A549 (cell line): ENCODE results near the gene TMEFF2. TPM values are rescaled to one million over a fixed set of nuclear protein-coding genes. Genes with fewer than 3 reads are reported as not detected.

ENCODE experiments used
- ATAC-seq, 2 experiments: fragments of 200-7000 bp in 1 of 2; fragments of >200 bp in 1 of 2; cut with Nextera tagmentation in 1 of 2; cut with Tn5 transposase in 1 of 2; 3 replicates each; pipeline versions ENCODE4 v1.8.0 to v1.9.1; 2018 to 2020; ENCODE audit warnings: mild to moderate bottlenecking in 1 of 2, moderate library complexity in 1 of 2
- CTCF ChIA-PET: fragments of 300-600 bp; sonication (Branson Sonifier 250); formaldehyde crosslinking; extraction: SDS; loops from one replicate; lab custom pipeline; 2021; ENCODE audit warnings: antibody characterized with exemption, inconsistent platforms; lab: Yijun Ruan, JAX
- POLR2A ChIA-PET: fragments of 350-600 bp; formaldehyde crosslinking; extraction: SDS; loops from one replicate; lab custom pipeline; 2021; ENCODE audit warnings: antibody characterized with exemption, inconsistent platforms; lab: Yijun Ruan, JAX
- DNase-seq, 2 experiments: peaks; one replicate each; pipeline versions ENCODE4 v3.0.0 to v3.0.0-alpha.2; 2011 to 2016; ENCODE audit warnings: low read depth in 1 of 2, low spot score in 1 of 2
- FAIRE-seq: peaks from 2 replicates; lab custom pipeline; 2011; peaks lifted over from hg19 to GRCh38; lab: Jason Lieb, UNC
- H3K27ac ChIP-seq, 2 experiments: fragments of >200 bp; sonication (Bioruptor Twin); formaldehyde crosslinking; 3 replicates each; pipeline ENCODE4 v1.5.1; 2016 to 2017
- H3K4me1 ChIP-seq: fragments of >200 bp; sonication (Bioruptor Twin); formaldehyde crosslinking; 3 replicates; pipeline ENCODE4 v1.6.1; 2016
- H3K4me2 ChIP-seq: fragments of >200 bp; sonication (Bioruptor Twin); formaldehyde crosslinking; 3 replicates; pipeline ENCODE4 v1.6.1; 2016
- H3K4me3 ChIP-seq: fragments of >200 bp; sonication (Bioruptor Twin); formaldehyde crosslinking; 3 replicates; pipeline ENCODE4 v1.5.1; 2016
- H3K9me3 ChIP-seq: fragments of >200 bp; sonication (Bioruptor Twin); formaldehyde crosslinking; 3 replicates; pipeline ENCODE4 v1.6.1; 2016
- ATOH8 ChIP-seq: fragments of 250-450 bp; sonication (Bioruptor Pico); IDR thresholded peaks from 2 replicates; pipeline ENCODE4 v1.5.0; 2020; ENCODE audit warnings: low read depth, mild to moderate bottlenecking, moderate library complexity
- CBX2 ChIP-seq: fragments of 200-600 bp; sonication (generic); IDR thresholded peaks from 2 replicates; pipeline ENCODE4 v1.6.1; 2016; ENCODE audit warnings: low read depth, mild to moderate bottlenecking, borderline replicate concordance
- ELK1 ChIP-seq: fragments of 150-350 bp; IDR thresholded peaks from 2 replicates; pipeline ENCODE4 v1.6.1; 2014; ENCODE audit warnings: low read depth, mild to moderate bottlenecking, low read length
- FOSL2 ChIP-seq, 2 experiments: fragments of 450-650 bp in 1 of 2; fragments of >200 bp in 1 of 2; sonication (Bioruptor Twin) in 1 of 2; formaldehyde crosslinking; IDR thresholded peaks; 2 replicates each; pipeline versions ENCODE4 v1.5.0 to v1.6.1; 2016 to 2020; ENCODE audit warnings: mild to moderate bottlenecking in 1 of 2, moderate library complexity in 1 of 2
- HES2 ChIP-seq: fragments of >200 bp; sonication (Bioruptor Twin); formaldehyde crosslinking; IDR thresholded peaks from 2 replicates; pipeline ENCODE4 v1.6.1; 2016
- HEYL ChIP-seq: fragments of 250-450 bp; sonication (Bioruptor Pico); IDR thresholded peaks from 2 replicates; pipeline ENCODE4 v1.8.0; 2021; ENCODE audit warnings: mild to moderate bottlenecking, moderate library complexity
- HMGXB4 ChIP-seq: fragments of 250-450 bp; sonication (Bioruptor Pico); IDR thresholded peaks from 2 replicates; pipeline ENCODE4 v1.5.0; 2021; ENCODE audit warnings: mild to moderate bottlenecking, moderate library complexity, borderline replicate concordance
- HOXA7 ChIP-seq: fragments of 250-450 bp; sonication (Bioruptor Pico); IDR thresholded peaks from 2 replicates; pipeline ENCODE4 v1.5.0; 2020; ENCODE audit warnings: mild to moderate bottlenecking, moderate library complexity
- HOXB13 ChIP-seq: fragments of 250-450 bp; sonication (Bioruptor Pico); IDR thresholded peaks from 2 replicates; pipeline ENCODE4 v1.5.0; 2020; ENCODE audit warnings: low read depth, mild to moderate bottlenecking, moderate library complexity
- HOXB5 ChIP-seq: fragments of 250-450 bp; sonication (Bioruptor Pico); IDR thresholded peaks from 2 replicates; pipeline ENCODE4 v1.5.0; 2020; ENCODE audit warnings: mild to moderate bottlenecking, moderate library complexity
- JUN ChIP-seq, 2 experiments: fragments of >200 bp; sonication (Bioruptor Twin); formaldehyde crosslinking; IDR thresholded peaks; 2 replicates in 1 of 2; 3 replicates in 1 of 2; pipeline ENCODE4 v1.6.1; 2016 to 2017
- MAFK ChIP-seq: fragments of 450-650 bp; IDR thresholded peaks from 2 replicates; pipeline ENCODE4 v1.6.1; 2014; ENCODE audit not compliant: partially characterized antibody
- MYC ChIP-seq: IDR thresholded peaks from 2 replicates; pipeline ENCODE4 v1.6.1; 2012; ENCODE audit warnings: mild to moderate bottlenecking, inconsistent platforms, low read length, improper control_type of control experiment, borderline replicate concordance
- PBX3 ChIP-seq: IDR thresholded peaks from 2 replicates; pipeline ENCODE4 v1.6.1; 2012
- PHF8 ChIP-seq: fragments of 200-600 bp; sonication (generic); IDR thresholded peaks from 2 replicates; pipeline ENCODE4 v1.6.1; 2016; ENCODE audit warnings: low read depth, mild to moderate bottlenecking, antibody characterized with exemption, moderate library complexity, borderline replicate concordance
- POLR2AphosphoS2 ChIP-seq: conservative IDR thresholded peaks from 2 replicates; pipeline ENCODE4 v1.6.1; 2012; ENCODE audit warnings: low read length, improper control_type of control experiment, inconsistent platforms
- REST ChIP-seq: fragments of 200-600 bp; sonication (generic); IDR thresholded peaks from 2 replicates; pipeline ENCODE4 v1.6.1; 2016; ENCODE audit warnings: antibody characterized with exemption, mild to moderate bottlenecking, moderate library complexity
- RNF2 ChIP-seq: fragments of 200-600 bp; sonication (generic); IDR thresholded peaks from 2 replicates; pipeline ENCODE4 v1.6.1; 2016; ENCODE audit warnings: low read depth, mild to moderate bottlenecking, antibody characterized with exemption, moderate library complexity, borderline replicate concordance
- TFCP2L1 ChIP-seq: fragments of 250-450 bp; sonication (Bioruptor Pico); IDR thresholded peaks from 2 replicates; pipeline ENCODE4 v1.5.0; 2021; ENCODE audit warnings: mild to moderate bottlenecking
- ZSCAN20 ChIP-seq: fragments of 250-450 bp; sonication (Bioruptor Pico); IDR thresholded peaks from 2 replicates; pipeline ENCODE4 v1.8.0; 2022; ENCODE audit warnings: mild to moderate bottlenecking, moderate library complexity
- WGBS: methylation state at CpG from one replicate; pipeline ENCODE4 v1.1.6; 2017; ENCODE audit errors: missing lambda C conversion rate; 5-methylcytosine and 5-hydroxymethylcytosine counted together
- polyA plus RNA-seq, 4 experiments: library from polyadenylated mRNA; depleted of rRNA in 3 of 4; stranded (reverse); fragments of >200 nt; fragmentation: RNase III in 1 of 4; extraction: RNeasy Plus Mini Kit Qiagen cat#74134 plus additional on column Dnase treatment in 1 of 4; gene quantifications; 2 replicates in 3 of 4; 3 replicates in 1 of 4; pipeline ENCODE4 v1.2.3, GENCODE V29; 2011 to 2017

The TMEFF2 gene
- polyA plus RNA-seq, 2 of the 4 experiments (the other 2 are of a cell fraction) = 0.30 to 0.46 TPM

GRCh38 chr2:192184349-192184748 is 10.4 kb downstream of the TMEFF2 start:
- POLR2A ChIA-PET = no interaction called here
- CTCF ChIA-PET = no interaction called here

GRCh38 chr2:192183296-192183695 is 11.4 kb downstream of the TMEFF2 start:
- no peaks in the 10 kb centered on the region for H3K9me3 ChIP-seq
- DNase-seq (no peak), FAIRE-seq (no peak), ATAC-seq (no peak)
- H3K27ac ChIP-seq = no peak overlapping the region
- POLR2A ChIA-PET = no interaction called here
- TF ChIP-seq POLR2AphosphoS2 = no peak
- no peak for TF ChIP-seq CBX2
- no peak for TF ChIP-seq PBX3
- TF ChIP-seq RNF2 = no peak
- peak; percentile 30 for TF ChIP-seq MAFK
- TF ChIP-seq HOXA7 = no peak
- no peak overlapping the region for H3K4me2 ChIP-seq
- H3K4me3 ChIP-seq = no peak overlapping the region
- WGBS = 37% methylated on average over 1 of the region's 1 CpG
- CTCF ChIA-PET = no interaction called here
- no peaks in the 10 kb centered on the region for H3K4me1 ChIP-seq

More at GRCh38 chr2:192184349-192184748, 10.4 kb downstream of the TMEFF2 start:
- Histone ChIP-seq H3K9me3 (no peaks in the 10 kb centered on the region), H3K27ac (no peak overlapping the region), H3K4me3 (no peak overlapping the region), H3K4me1 (no peaks in the 10 kb centered on the region), H3K4me2 (no peak overlapping the region)
- 77% methylated on average over 2 of the region's 2 CpGs for WGBS
- DNase-seq (no peak), FAIRE-seq (no peak), ATAC-seq (no peak)
- TF ChIP-seq MYC (no peak), ZSCAN20 (CRISPR knock-in tag) (no peak), ATOH8 (CRISPR knock-in tag) (no peak), HOXB13 (CRISPR knock-in tag) (no peak)

GRCh38 chr2:192166946-192167345 is 27.8 kb downstream of the TMEFF2 start:
- POLR2A ChIA-PET = no interaction called here
- DNase-seq (no peak), FAIRE-seq (no peak), ATAC-seq (no peak)
- H3K4me3 ChIP-seq = no peak overlapping the region
- no peaks in the 10 kb centered on the region for H3K9me3 ChIP-seq
- peak; percentile 45 for TF ChIP-seq MAFK
- TF ChIP-seq ELK1 = no peak
- peaks cover 4% of the 10 kb centered on the region; the same call in 1 of the 3 replicates for H3K4me1 ChIP-seq
- no peak overlapping the region for H3K4me2 ChIP-seq
- CTCF ChIA-PET = interaction anchor here (1.3 kb wide), 1 partner anchor 354 kb away, joined by 5 read pairs; no protein-coding TSS in a partner anchor
- WGBS = 85% methylated on average over 2 of the region's 2 CpGs
- no peak overlapping the region for H3K27ac ChIP-seq

- Histone ChIP-seq H3K4me3 (no peak overlapping the region), H3K9me3 (no peaks in the 10 kb centered on the region), H3K4me1 (peaks cover 5% of the 10 kb centered on the region; the same call in 1 of the 3 replicates), H3K27ac (no peak overlapping the region), H3K4me2 (no peak overlapping the region)
- ATAC-seq = no peak
- no peak for FAIRE-seq
- CTCF ChIA-PET = no interaction called here
- no peak for TF ChIP-seq HMGXB4 (CRISPR knock-in tag)
- no peak for TF ChIP-seq HEYL (CRISPR knock-in tag)
- TF ChIP-seq JUN (IDR thresholded peaks at IDR 0.05) = no peak
- TF ChIP-seq HES2 = no peak
- TF ChIP-seq PHF8 = no peak
- TF ChIP-seq REST = no peak
- TF ChIP-seq ZSCAN20 (CRISPR knock-in tag) = no peak
- TF ChIP-seq FOSL2 (IDR thresholded peaks at IDR 0.05) = no peak
- no peak for TF ChIP-seq FOSL2 (CRISPR knock-in tag; IDR thresholded peaks at IDR 0.05)
- no peak for TF ChIP-seq HOXB5 (CRISPR knock-in tag)
- TF ChIP-seq TFCP2L1 (CRISPR knock-in tag) = no peak
- 72% methylated on average over 4 of the region's 4 CpGs for WGBS
- no peak for DNase-seq
- POLR2A ChIA-PET = no interaction called here
Measured at GRCh38 chr2:192165842-192166241, 28.9 kb downstream of the TMEFF2 start.
